GM19025 (cell line): ENCODE data around the gene OR51E1.

Experiments
- ATAC-seq: cut with Tn5 transposase; IDR thresholded peaks from one replicate; pipeline ENCODE4 v1.9.1; 2021; ENCODE audit warnings: mild to moderate bottlenecking, low read depth, moderate library complexity; ENCODE audit not compliant: unreplicated experiment

The OR51E1 gene

DNA sequence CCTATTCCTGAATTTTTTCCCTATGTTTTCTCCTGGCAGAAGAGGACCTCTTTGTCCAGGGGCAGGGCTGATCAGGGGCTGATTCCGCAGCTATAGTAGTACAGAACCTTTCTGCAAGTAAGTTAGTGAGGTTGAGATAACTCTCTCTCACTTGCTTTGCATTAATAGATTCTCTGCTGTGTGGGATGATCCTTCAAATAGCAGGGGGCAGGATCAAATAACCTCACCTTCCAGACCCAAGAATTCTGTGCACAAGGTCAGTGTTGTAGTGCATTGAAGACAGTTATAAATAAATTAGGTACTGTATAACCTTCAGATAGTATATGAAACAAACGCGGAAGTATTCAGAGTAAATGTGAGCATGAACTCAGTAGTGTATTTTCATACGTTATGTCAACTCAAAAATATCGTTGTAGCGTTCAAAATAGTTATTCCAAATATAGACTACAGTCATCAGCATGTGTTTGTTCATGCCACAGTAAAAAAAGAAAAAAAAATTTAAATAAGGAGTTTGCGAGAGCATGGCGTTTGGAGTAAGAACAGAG, 61.1 kb downstream of the OR51E1 start:
- ATAC-seq, result no peak
